ENCODE data around the gene MYL12A. TPM values are rescaled to one million over a fixed set of nuclear protein-coding genes. Genes with fewer than 3 reads are reported as not detected.

Gene MYL12A
- total and polyA plus RNA-seq, 4 donors = 158 to 314 (median 179) TPM

- DNase-seq (ENCODE audit: low spot score) = no peak
- H3K9me3 ChIP-seq (ENCODE audit: control insufficient read depth in 4 of 4, low read length in 3 of 4) = no peaks in the 10 kb centered on the region
- H3K9ac ChIP-seq (ENCODE audit: low read depth in 1 of 2, low read length in 2 of 2) = peak overlapping the region in 1 of 2 donors; percentile 32
- WGBS = 41% methylated on average over 4 of the region's 4 CpGs
- H3K4me1 ChIP-seq (ENCODE audit: control insufficient read depth in 4 of 4, insufficient read depth in 4 of 4, low read length in 3 of 4) = peaks cover 7 to 40% (median 20%) of the 10 kb centered on the region in 4 donors
- no peak overlapping the region for H3K4me3 ChIP-seq (ENCODE audit: low read depth in 1 of 3, low read length in 3 of 3)
- no peaks in the 10 kb centered on the region for H3K36me3 ChIP-seq (ENCODE audit: control insufficient read depth in 4 of 4, insufficient read depth in 3 of 4, low read depth in 1 of 4, low read length in 3 of 4)
- peak overlapping the region; percentile 85 to 86 for H3K27ac ChIP-seq (ENCODE audit: low read depth in 1 of 2, low read length in 2 of 2)
- H3K27me3 ChIP-seq (ENCODE audit: control insufficient read depth in 4 of 4, insufficient read depth in 4 of 4, low read length in 3 of 4) = no peaks in the 10 kb centered on the region
- TF ChIP-seq CTCF (IDR thresholded peaks at IDR 0.05; ENCODE audit: low read depth, low read length, missing input control) = no peak
- TF ChIP-seq EGR1 (IDR thresholded peaks at IDR 0.05; ENCODE audit: low read depth in 2 of 2) = peak; percentile 60 to 89
- peak; percentile 95 for TF ChIP-seq YY1 (IDR thresholded peaks at IDR 0.05)
- TF ChIP-seq HNF4G (IDR thresholded peaks at IDR 0.05) = peak; percentile 61
- TF ChIP-seq, protein P1, sequence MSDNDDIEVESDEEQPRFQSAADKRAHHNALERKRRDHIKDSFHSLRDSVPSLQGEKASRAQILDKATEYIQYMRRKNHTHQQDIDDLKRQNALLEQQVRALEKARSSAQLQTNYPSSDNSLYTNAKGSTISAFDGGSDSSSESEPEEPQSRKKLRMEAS (IDR thresholded peaks at IDR 0.05) = peak; percentile 96
- peak; percentile 64 for TF ChIP-seq FOXA1 (IDR thresholded peaks at IDR 0.05)
- peak; percentile 75 for TF ChIP-seq ZBTB33 (IDR thresholded peaks at IDR 0.05)
- TF ChIP-seq HNF4A (conservative IDR thresholded peaks at IDR 0.05) = peak; percentile 89 to 91
- TF ChIP-seq, protein P2, sequence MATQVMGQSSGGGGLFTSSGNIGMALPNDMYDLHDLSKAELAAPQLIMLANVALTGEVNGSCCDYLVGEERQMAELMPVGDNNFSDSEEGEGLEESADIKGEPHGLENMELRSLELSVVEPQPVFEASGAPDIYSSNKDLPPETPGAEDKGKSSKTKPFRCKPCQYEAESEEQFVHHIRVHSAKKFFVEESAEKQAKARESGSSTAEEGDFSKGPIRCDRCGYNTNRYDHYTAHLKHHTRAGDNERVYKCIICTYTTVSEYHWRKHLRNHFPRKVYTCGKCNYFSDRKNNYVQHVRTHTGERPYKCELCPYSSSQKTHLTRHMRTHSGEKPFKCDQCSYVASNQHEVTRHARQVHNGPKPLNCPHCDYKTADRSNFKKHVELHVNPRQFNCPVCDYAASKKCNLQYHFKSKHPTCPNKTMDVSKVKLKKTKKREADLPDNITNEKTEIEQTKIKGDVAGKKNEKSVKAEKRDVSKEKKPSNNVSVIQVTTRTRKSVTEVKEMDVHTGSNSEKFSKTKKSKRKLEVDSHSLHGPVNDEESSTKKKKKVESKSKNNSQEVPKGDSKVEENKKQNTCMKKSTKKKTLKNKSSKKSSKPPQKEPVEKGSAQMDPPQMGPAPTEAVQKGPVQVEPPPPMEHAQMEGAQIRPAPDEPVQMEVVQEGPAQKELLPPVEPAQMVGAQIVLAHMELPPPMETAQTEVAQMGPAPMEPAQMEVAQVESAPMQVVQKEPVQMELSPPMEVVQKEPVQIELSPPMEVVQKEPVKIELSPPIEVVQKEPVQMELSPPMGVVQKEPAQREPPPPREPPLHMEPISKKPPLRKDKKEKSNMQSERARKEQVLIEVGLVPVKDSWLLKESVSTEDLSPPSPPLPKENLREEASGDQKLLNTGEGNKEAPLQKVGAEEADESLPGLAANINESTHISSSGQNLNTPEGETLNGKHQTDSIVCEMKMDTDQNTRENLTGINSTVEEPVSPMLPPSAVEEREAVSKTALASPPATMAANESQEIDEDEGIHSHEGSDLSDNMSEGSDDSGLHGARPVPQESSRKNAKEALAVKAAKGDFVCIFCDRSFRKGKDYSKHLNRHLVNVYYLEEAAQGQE (IDR thresholded peaks at IDR 0.05) = peak; percentile 76
- peak; percentile 68 for TF ChIP-seq TAF1 (conservative IDR thresholded peaks at IDR 0.05)
- TF ChIP-seq RXRA (IDR thresholded peaks at IDR 0.05) = peak; percentile 99
- TF ChIP-seq ATF3 (IDR thresholded peaks at IDR 0.05) = peak; percentile 56
- TF ChIP-seq NR2F2 (IDR thresholded peaks at IDR 0.05) = peak; percentile 91
- peak; percentile 75 to 83 for TF ChIP-seq JUND (IDR thresholded peaks at IDR 0.05)
- TF ChIP-seq RAD21 (IDR thresholded peaks at IDR 0.05) = peak in 1 of 2 donors; percentile 27
- TF ChIP-seq FOXA2 (IDR thresholded peaks at IDR 0.05) = peak; percentile 73
- peak in 1 of 2 donors; percentile 56 for TF ChIP-seq GABPA (IDR thresholded peaks at IDR 0.05 in 1 of 2, conservative IDR thresholded peaks at IDR 0.05 in 1 of 2)
- TF ChIP-seq SP1 (IDR thresholded peaks at IDR 0.05) = peak; percentile 97
Observed at GRCh38 chr18:3233433-3234168, 14.0 kb upstream of the MYL12A start.

Data from liver (tissue), 9 donors.